Progenitor cell of endocrine pancreas (in vitro differentiated cells): ENCODE results near the gene SIX5. TPM values are rescaled to one million over a fixed set of nuclear protein-coding genes. Genes with fewer than 3 reads are reported as not detected.

Source experiments
- DNase-seq: peaks from one replicate; pipeline ENCODE4 v3.0.0; 2021; ENCODE audit warnings: low spot score; ENCODE audit not compliant: unreplicated experiment
- H3K27ac Mint-ChIP-seq: 2 replicates; pipeline ENCODE4 v1.8.0; 2021; ENCODE audit warnings: mild to moderate bottlenecking, moderate library complexity, mixed read lengths
- H3K27me3 Mint-ChIP-seq: 2 replicates; pipeline ENCODE4 v1.8.0; 2021; ENCODE audit warnings: mixed read lengths
- H3K36me3 Mint-ChIP-seq: 2 replicates; pipeline ENCODE4 v1.8.0; 2022; ENCODE audit warnings: mixed read lengths; ENCODE audit not compliant: insufficient read depth
- H3K4me1 Mint-ChIP-seq: 2 replicates; pipeline ENCODE4 v1.8.0; 2021; ENCODE audit warnings: low read depth, mixed read lengths
- H3K4me3 Mint-ChIP-seq: 2 replicates; pipeline ENCODE4 v1.8.0; 2021; ENCODE audit warnings: low read depth, mild to moderate bottlenecking, moderate library complexity, mixed read lengths
- H3K9me3 Mint-ChIP-seq: 2 replicates; pipeline ENCODE4 v1.8.0; 2021; ENCODE audit warnings: low read depth, mixed read lengths
- total RNA-seq: library from RNA; stranded (reverse); gene quantifications from 2 replicates; pipeline ENCODE4 v1.2.1, GENCODE V29; 2021
- TF ChIP-seq, protein P1 (sequence below): fragments of 200-600 bp; sonication (generic); IDR thresholded peaks from one replicate; pipeline ENCODE4 v1.5.0; 2021; ENCODE audit warnings: antibody characterized with exemption, mild to moderate bottlenecking; ENCODE audit not compliant: unreplicated experiment

SIX5 gene
- total RNA-seq, 1 donor from 2014 or later, result 42.3 TPM

DNA sequence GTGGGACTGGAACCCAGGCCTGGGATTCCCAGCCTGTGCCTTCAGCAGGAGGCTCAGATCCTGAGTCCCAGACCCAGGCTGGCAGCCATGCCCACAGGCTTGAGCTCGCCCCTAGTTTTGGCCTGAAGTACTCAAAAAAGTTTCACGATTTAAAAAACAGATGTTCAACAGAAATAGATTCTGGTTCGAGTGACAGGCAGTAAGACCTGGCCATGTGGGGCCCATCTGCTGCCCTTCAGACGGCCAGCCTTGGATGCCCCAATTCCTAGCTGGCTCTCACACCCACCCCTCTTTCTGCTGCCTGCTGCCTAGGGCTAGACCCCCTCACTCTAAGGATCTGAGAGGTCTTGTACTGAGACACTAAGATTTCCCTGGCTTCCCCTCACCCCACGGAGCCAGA is 16.0 kb upstream of the SIX5 start:
- TF ChIP-seq, protein P1, sequence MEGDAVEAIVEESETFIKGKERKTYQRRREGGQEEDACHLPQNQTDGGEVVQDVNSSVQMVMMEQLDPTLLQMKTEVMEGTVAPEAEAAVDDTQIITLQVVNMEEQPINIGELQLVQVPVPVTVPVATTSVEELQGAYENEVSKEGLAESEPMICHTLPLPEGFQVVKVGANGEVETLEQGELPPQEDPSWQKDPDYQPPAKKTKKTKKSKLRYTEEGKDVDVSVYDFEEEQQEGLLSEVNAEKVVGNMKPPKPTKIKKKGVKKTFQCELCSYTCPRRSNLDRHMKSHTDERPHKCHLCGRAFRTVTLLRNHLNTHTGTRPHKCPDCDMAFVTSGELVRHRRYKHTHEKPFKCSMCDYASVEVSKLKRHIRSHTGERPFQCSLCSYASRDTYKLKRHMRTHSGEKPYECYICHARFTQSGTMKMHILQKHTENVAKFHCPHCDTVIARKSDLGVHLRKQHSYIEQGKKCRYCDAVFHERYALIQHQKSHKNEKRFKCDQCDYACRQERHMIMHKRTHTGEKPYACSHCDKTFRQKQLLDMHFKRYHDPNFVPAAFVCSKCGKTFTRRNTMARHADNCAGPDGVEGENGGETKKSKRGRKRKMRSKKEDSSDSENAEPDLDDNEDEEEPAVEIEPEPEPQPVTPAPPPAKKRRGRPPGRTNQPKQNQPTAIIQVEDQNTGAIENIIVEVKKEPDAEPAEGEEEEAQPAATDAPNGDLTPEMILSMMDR, result no peak
- Mint-ChIP-seq H3K27ac (no peak overlapping the region), H3K27me3 (no peaks in the 10 kb centered on the region), H3K4me3 (no peak overlapping the region), H3K9me3 (no peaks in the 10 kb centered on the region), H3K36me3 (peaks cover 17% of the 10 kb centered on the region), H3K4me1 (peaks cover 3% of the 10 kb centered on the region)
- no peak for DNase-seq

DNA sequence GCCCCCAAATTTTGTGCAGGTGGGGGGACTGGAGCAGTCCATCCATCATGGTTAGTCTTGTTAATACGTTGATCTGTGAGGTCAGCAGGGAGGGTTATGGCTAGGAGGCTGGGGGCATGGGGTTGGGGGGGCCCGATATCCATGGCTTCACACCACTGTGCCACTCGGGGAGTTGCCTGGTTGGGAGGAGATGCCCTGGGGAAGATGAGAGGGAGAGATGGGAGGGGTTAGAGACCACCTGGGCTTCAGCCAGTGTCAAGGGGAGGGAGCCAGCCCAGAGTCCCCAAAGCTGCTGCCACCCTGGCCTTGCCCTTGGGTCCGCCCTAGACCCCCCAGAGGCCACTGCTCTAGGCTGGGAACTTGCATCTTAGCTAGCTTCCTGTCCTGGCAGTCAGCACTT is 15.0 kb upstream of the SIX5 start:
- TF ChIP-seq, protein P1, result no peak
- peaks cover 10% of the 10 kb centered on the region for H3K4me1 Mint-ChIP-seq
- H3K4me3 Mint-ChIP-seq, result no peak overlapping the region
- peaks cover 20% of the 10 kb centered on the region for H3K36me3 Mint-ChIP-seq
- H3K27me3 Mint-ChIP-seq, result no peaks in the 10 kb centered on the region
- no peak for DNase-seq
- H3K27ac Mint-ChIP-seq, result no peak overlapping the region
- no peaks in the 10 kb centered on the region for H3K9me3 Mint-ChIP-seq

DNA sequence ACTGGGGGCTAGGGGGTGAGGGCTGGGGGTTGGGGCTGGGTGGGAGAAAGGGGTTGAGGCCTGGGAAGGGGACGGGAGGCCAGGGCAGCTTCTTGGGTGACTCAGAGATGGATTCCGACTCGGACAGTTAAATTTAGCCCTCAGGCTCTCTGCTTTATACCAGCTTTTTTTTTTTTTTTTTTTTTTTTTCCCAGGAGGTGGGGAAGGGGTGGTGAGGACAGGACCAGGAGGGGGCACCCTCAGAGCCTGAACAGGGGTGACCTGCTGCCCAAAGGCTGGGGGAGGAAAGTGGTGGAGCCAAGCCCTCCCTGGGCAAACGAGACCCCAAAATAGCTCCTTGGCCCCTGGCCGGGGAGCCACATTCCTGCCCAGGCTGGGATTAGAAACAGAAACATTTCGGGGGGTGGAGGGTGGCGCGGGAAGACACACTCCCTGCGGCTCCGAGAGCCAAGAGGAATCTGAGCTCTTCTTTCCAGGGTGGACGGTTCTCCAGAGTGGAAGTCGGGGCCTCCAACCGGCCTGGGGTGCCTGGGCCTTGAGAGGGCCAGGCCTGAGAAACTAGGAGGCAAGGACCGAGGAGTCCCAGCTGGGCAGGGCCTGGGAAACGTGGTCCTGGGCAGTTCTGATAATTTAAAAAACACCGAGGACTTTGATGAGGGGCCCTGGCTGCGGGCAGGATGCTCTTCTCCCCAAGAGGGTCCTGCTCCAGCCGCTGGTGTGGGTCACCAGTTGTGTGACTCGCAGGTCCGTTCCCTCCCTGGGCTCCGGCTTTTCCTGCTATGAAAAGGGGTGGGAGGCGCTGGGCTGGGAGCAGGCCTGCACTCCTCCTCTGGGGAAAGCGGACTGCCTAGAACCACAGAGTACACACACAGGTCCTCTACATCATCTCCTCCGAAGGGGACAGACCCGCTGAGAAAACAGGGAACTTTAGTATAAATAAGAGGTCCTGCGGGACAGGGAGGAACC is 14.1 kb upstream of the SIX5 start:
- Mint-ChIP-seq H3K36me3 (peaks cover 17% of the 10 kb centered on the region), H3K27me3 (no peaks in the 10 kb centered on the region), H3K4me3 (no peak overlapping the region), H3K4me1 (peaks cover 12% of the 10 kb centered on the region), H3K27ac (no peak overlapping the region), H3K9me3 (no peaks in the 10 kb centered on the region)
- no peak for DNase-seq
- TF ChIP-seq, protein P1, result no peak

GRCh38 chr19:45782162-45782691 is 13.2 kb upstream of the SIX5 start, which contains the start of gene DMPK:
Gene DMPK, minus strand, starts transcription at chr19:45782490. Its CDS starts 138 bp downstream, at chr19:45782352.
- DNase-seq, result no peak
- no peaks in the 10 kb centered on the region for H3K9me3 Mint-ChIP-seq
- no peak within 1 kb of the TSS for H3K27ac Mint-ChIP-seq
- H3K4me3 Mint-ChIP-seq, result no peak within 1 kb of the TSS
- peaks cover 12% of the 10 kb centered on the region for H3K4me1 Mint-ChIP-seq
- H3K27me3 Mint-ChIP-seq, result no peaks in the 10 kb centered on the region
- TF ChIP-seq, protein P1, result no peak
- H3K36me3 Mint-ChIP-seq, result peaks cover 14% of the 10 kb centered on the region

DNA sequence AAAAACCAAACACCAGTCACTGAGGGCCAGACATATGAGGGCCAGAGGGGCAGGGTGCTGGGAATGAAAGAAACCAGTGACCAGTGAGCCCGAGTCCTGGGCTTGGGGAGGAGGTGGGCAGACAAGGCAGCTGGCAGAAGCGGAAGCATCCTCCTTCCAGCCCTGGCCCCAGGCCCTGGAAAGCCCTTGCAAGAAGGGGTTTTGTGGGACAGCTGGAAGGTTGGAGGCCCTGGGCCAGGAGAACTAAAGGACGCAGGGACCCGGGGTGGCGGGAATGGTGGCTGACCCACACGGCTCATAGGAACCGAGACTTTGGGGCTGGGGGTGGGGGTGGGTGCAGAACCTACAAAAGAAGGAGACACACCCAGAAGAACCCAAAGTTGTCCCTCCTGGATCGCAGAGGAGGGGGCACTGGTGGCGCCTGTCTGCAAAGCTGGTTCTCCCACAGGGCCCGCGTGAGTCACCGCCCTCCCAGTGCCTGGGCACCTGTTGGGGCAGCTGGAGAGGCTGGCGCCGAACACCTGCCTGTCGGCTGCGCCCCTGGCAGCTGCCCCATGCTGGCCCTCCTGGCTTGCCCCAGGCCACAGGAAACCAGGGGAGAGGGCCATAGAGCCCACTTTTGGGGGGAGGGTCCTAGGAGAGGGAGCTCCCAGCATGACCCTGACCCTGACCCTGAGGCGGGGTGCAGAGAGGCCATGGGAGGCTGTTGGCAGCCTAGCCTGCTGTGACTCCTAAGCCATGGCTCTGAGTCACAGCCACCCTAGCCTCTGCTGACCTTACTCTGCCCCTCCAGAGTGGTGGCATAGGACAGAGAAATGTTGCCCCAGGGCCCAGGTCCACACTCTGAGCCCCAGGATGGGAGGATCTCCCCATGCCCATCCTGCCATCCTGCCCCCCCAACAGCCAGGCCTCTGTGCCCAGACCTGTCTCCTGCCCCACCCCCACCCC is 12.4 kb upstream of the SIX5 start:
- Mint-ChIP-seq H3K27me3 (no peaks in the 10 kb centered on the region), H3K27ac (no peak overlapping the region), H3K4me1 (peaks cover 12% of the 10 kb centered on the region), H3K9me3 (no peaks in the 10 kb centered on the region), H3K4me3 (no peak overlapping the region), H3K36me3 (peaks cover 20% of the 10 kb centered on the region)
- no peak for DNase-seq
- TF ChIP-seq, protein P1, result no peak
